HG02840 (cell line): Measurements from ENCODE around the gene LEFTY1.
"Not testable (repeated sequence)": the region's sequence is repeated elsewhere in the genome, so short reads cannot be mapped to it uniquely, and the experiment has no call there.

ENCODE experiments used
- ATAC-seq: cut with Tn5 transposase; IDR thresholded peaks from one replicate; pipeline ENCODE4 v1.9.1; 2021; ENCODE audit warnings: mild to moderate bottlenecking, moderate library complexity, moderate number of reproducible peaks; ENCODE audit not compliant: unreplicated experiment, low FRiP score

LEFTY1 gene

DNA sequence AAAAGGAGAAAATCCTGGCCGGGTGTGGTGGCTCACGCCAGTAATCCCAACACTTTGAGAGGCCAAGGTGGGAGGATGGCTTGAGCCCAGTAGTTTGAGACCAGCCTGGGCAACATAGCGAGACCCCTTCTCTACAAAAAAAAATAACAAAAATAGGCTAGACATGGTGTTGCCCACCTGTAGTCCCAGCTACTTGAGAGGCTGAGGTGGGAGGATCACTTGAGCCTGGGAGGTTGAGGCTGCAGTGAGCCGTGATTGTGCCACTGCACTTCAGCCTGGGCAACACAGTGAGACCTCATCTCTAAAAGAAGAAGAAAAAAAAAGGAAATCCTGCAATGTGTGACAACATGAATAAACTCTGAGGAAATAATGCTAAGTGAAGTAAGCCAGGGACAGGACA lies 52.6 kb downstream of the LEFTY1 start:
- ATAC-seq = not testable (repeated sequence)
